HFF-Myc (cell line): Measurements from ENCODE around the gene SMG7.

Experiments used
- DNase-seq: peaks from one replicate; pipeline ENCODE4 v3.0.0-alpha.2; 2011; ENCODE audit warnings: low read depth; ENCODE audit errors: extremely low read depth
- H3K4me3 ChIP-seq: replicated peaks from 2 replicates; pipeline ENCODE4 v1.5.1; 2011; ENCODE audit warnings: low read depth, mild to moderate bottlenecking, control low read depth, low read length
- TF ChIP-seq, protein P1 (sequence below): IDR thresholded peaks from 2 replicates; pipeline ENCODE4 v1.5.1; 2012; ENCODE audit warnings: mild to moderate bottlenecking, low read depth, low read length, control low read depth; ENCODE audit errors: missing control alignments

SMG7 gene

DNA sequence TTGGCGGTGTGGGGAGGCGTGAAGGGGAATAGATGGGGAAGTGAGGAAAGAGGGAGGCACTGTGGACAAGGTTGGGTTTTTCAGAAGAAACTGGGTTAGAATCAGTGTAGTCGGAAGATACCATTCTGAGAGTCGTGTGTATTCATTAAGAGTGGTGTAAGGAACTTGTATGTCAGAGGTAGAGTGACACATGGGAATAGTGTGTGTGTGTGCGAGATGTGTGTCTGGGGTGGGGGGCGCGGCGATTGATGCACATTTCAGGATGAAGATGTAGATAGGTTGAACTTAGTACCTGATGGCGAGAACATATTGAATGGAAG lies 878 bp downstream of the SMG7 start:
- peak overlapping the region; percentile 93 for H3K4me3 ChIP-seq
- DNase-seq, result no peak
- TF ChIP-seq, protein P1, sequence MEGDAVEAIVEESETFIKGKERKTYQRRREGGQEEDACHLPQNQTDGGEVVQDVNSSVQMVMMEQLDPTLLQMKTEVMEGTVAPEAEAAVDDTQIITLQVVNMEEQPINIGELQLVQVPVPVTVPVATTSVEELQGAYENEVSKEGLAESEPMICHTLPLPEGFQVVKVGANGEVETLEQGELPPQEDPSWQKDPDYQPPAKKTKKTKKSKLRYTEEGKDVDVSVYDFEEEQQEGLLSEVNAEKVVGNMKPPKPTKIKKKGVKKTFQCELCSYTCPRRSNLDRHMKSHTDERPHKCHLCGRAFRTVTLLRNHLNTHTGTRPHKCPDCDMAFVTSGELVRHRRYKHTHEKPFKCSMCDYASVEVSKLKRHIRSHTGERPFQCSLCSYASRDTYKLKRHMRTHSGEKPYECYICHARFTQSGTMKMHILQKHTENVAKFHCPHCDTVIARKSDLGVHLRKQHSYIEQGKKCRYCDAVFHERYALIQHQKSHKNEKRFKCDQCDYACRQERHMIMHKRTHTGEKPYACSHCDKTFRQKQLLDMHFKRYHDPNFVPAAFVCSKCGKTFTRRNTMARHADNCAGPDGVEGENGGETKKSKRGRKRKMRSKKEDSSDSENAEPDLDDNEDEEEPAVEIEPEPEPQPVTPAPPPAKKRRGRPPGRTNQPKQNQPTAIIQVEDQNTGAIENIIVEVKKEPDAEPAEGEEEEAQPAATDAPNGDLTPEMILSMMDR, result no peak

DNA sequence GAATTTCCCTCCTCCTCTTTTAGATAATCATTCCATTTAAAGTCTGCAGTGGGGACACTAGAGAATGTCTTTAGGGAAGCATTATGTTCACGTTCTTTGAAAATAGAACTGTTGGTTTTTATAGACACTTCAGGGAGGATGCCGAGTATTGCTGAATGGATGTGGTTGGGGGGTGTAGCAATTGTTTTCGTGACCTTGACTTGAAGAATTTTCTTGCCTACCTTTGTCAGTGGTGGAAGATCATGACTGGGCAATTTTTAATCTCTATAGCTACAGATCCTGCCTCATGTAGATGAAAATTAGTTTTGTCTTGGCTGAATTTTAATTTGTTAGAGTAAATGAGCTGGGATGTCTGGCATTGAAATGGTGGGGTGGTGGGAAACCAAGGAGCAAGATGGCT lies 3.8 kb downstream of the SMG7 start:
- no peak overlapping the region for H3K4me3 ChIP-seq
- TF ChIP-seq, protein P1, result no peak
- DNase-seq, result no peak

DNA sequence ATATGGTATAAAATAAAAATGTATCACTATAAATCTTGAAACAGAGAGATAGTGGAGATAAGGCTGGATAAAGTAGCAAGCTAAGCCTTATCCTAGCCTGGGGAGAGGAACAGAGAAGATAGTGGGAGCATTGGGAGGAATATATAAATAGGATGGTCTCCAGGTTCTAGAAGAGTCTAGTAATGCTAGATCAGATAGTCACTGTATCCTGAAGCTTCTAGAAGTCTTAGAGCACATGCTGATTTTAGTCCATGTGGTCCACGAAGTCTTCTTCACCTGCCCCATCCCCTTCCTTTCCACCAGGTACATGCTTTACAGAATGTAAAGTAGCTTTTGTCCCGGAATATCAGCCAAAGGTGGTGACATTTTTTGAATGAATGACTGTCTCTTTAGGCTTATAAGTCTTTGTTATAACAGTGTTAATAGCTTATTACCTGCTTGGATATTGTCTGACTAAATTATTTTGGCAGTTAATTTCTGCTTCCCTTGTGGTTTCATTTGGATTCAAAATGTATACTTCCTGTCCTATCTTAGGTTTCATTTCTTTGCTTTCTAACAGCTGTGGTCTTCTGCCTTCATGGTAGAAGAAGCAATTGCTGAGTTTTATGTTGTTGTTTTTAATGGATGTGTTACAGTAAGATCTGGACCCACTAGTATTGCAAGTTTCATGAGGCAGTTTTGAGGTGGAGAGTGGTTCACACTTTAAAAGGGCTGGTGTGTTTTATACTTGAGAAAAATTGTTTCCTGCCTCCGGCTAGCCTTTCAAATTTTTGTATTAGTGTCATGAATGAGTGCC lies 5.9 kb downstream of the SMG7 start:
- TF ChIP-seq, protein P1, result no peak
- no peak overlapping the region for H3K4me3 ChIP-seq
- DNase-seq, result no peak

DNA sequence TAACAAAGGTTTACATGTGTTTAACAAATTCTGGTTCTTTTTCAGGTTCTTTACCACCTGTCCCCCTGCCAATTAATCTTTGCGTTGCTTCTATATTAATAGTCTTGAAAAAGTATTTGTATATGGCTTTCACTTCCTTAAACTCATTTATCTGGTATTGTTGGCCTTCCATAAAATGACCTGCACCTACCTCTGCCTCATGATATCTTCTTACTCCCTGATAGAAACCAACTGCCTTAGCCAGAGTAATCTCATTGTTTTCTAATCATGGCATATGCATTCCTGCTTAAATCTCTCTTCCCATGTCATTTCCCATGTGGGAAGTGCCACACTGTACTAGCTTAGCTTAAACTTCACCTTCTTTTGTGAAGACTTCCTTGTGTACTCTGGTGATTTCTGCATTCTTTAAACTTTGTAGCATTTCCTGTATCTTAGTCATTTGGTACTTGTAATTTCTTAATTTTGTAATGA lies 8.7 kb downstream of the SMG7 start:
- no peak for DNase-seq
- TF ChIP-seq, protein P1, result no peak
- no peak overlapping the region for H3K4me3 ChIP-seq

DNA sequence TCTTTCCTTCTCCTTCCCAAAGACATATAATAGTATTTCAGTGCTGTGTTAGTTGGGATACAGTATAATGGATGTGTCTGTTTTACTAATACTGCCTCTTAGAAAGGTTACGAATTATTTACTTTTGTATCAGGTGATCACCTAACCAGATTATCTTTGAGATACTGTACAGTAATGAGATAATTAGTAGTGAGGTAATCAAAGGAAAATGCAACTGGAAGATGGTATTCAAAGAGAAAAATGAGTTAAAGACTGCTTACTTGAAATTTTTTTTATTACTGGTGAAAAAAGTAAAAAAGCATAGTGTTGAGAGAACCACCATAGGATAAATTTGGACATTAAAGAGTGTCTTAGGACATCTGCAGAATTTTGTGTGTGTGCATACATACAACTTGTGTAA lies 10.9 kb downstream of the SMG7 start:
- no peak overlapping the region for H3K4me3 ChIP-seq
- no peak for DNase-seq
- TF ChIP-seq, protein P1, result no peak

DNA sequence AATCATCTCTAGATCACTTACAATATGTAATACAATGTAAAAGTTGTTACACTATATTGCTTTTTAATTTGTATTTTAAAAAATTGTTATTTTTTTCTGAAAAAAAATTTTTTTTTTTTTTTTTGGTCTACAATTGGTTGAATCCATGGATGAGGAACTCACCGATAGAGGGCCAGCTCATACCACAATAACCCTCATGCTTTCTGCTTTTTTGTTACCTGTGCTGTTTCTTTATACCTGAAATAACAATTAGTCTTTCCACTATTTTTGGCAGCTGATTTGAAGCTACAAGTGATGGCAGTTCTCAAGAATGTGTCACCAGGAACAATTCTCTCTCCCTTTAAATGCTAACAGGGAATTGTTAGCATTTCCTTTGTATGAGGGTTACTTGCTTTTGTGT lies 12.0 kb downstream of the SMG7 start:
- no peak overlapping the region for H3K4me3 ChIP-seq
- no peak for DNase-seq
- TF ChIP-seq, protein P1, result no peak

DNA sequence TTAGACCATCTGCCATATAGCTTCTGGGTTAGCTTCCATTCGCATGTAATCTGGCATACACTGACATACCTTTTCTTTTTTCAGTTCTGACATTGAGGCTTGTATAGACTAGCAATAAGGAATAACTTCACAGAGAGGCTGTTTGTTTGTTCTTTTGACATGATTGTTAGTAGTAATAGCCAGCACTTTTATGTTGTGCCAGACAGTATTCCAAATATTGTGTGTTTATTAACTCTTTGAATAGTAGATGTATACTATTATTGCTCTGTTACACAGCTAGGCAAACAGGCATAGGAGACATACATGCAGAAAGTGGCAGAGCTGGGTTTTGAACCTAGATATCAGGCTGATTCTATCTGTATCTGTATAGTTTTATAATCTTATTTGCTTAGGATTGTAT lies 12.6 kb downstream of the SMG7 start:
- no peak overlapping the region for H3K4me3 ChIP-seq
- TF ChIP-seq, protein P1, result no peak
- no peak for DNase-seq
